Activated T-cell treated with anti-CD3 and anti-CD28 coated beads for 4 hours (primary cell): ENCODE measurements around the gene LDAH.

Experiments
- DNase-seq: peaks from one replicate; pipeline ENCODE4 v3.0.0-alpha.2; 2020

Gene LDAH

GRCh38 chr2:20649976-20650375 lies 172.9 kb downstream of the LDAH start:
- no peak for DNase-seq

GRCh38 chr2:20649576-20649975 lies 173.3 kb downstream of the LDAH start:
- no peak for DNase-seq

- no peak for DNase-seq
Observed at GRCh38 chr2:20648831-20649230, 174.1 kb downstream of the LDAH start.

- no peak for DNase-seq
Observed at GRCh38 chr2:20648206-20648605, 174.7 kb downstream of the LDAH start.

- no peak for DNase-seq
Observed at GRCh38 chr2:20647738-20648137, 175.2 kb downstream of the LDAH start.

- no peak for DNase-seq
Observed at GRCh38 chr2:20647211-20647610, 175.7 kb downstream of the LDAH start.

GRCh38 chr2:20646446-20646845 lies 176.5 kb downstream of the LDAH start:
- DNase-seq: no peak

- DNase-seq: no peak
Observed at GRCh38 chr2:20645761-20646160, 177.1 kb downstream of the LDAH start.

- DNase-seq: no peak
Observed at GRCh38 chr2:20645301-20645701, 177.6 kb downstream of the LDAH start.

- no peak for DNase-seq
Observed at GRCh38 chr2:20643826-20644225, 179.1 kb downstream of the LDAH start.

- DNase-seq: no peak
Observed at GRCh38 chr2:20643060-20643459, 179.8 kb downstream of the LDAH start.

- peak; percentile 56 for DNase-seq
Observed at GRCh38 chr2:20642055-20642971, 180.6 kb downstream of the LDAH start.

- DNase-seq: no peak
Observed at GRCh38 chr2:20641123-20641985, 181.5 kb downstream of the LDAH start.

GRCh38 chr2:20640411-20641122 lies 182.3 kb downstream of the LDAH start:
- no peak for DNase-seq

- no peak for DNase-seq
Observed at GRCh38 chr2:20638646-20639430, 184.1 kb downstream of the LDAH start.

GRCh38 chr2:20638014-20638413 lies 184.9 kb downstream of the LDAH start:
- DNase-seq: no peak

- no peak for DNase-seq
Observed at GRCh38 chr2:20637147-20637546, 185.8 kb downstream of the LDAH start.

- DNase-seq: peak; percentile 7
Observed at GRCh38 chr2:20635675-20636584, 187.0 kb downstream of the LDAH start.

- DNase-seq: no peak
Observed at GRCh38 chr2:20635113-20635510, 187.8 kb downstream of the LDAH start.

GRCh38 chr2:20634507-20635112 lies 188.3 kb downstream of the LDAH start:
- DNase-seq: no peak
